Lower leg skin (tissue), 4 donors: Measurements from ENCODE around the gene DCLK2. TPM values are rescaled to one million over a fixed set of nuclear protein-coding genes. Genes with fewer than 3 reads are reported as not detected.
A peak's percentile ranks its signal among the peaks of the same experiment; 100 is the strongest.

Experiments
- DNase-seq, 2 donors: peaks; one replicate each; pipeline ENCODE4 v3.0.0-alpha.2; 2019; ENCODE audit warnings: low spot score in 2 of 2
- H3K4me3 ChIP-seq: fragments of 200-600 bp; sonication (generic); 2 replicates; pipeline ENCODE4 v1.5.1; 2017; ENCODE audit warnings: mild to moderate bottlenecking, low read depth; ENCODE audit not compliant: poor library complexity, severe bottlenecking
- CTCF ChIP-seq, 3 donors: fragments of 450-650 bp; IDR thresholded peaks; one replicate each; pipeline ENCODE4 v1.5.1; 2016; ENCODE audit warnings: antibody characterized with exemption in 3 of 3, mild to moderate bottlenecking in 3 of 3, moderate library complexity in 2 of 3
- POLR2A ChIP-seq, 2 donors: fragments of 450-650 bp; IDR thresholded peaks; one replicate each; pipeline ENCODE4 v1.6.1; 2016 to 2017; ENCODE audit warnings: antibody characterized with exemption in 2 of 2, mild to moderate bottlenecking in 1 of 2, moderate library complexity in 1 of 2
- WGBS, 2 donors: methylation state at CpG; one replicate each; pipeline ENCODE4 v1.1.5; 2018; 5-methylcytosine and 5-hydroxymethylcytosine counted together
- intact Hi-C: fragments of 100-400 bp; cut with DNase I; formaldehyde crosslinking; loops from one replicate; pipeline ENCODE4 v1.15.0; 2023; ENCODE audit warnings: low total_unique reads
- total RNA-seq, 4 donors: library from RNA; depleted of rRNA; stranded (reverse); fragments of >200 nt; gene quantifications; one replicate each; pipeline ENCODE4 v1.1.0, GENCODE V29; 2016

DCLK2 gene
- total RNA-seq, 4 donors from 2014 or later = 0.59 to 2.3 (median 1.5) TPM

GRCh38 chr4:150119492-150119891, 41.2 kb downstream of the DCLK2 start:
- 89 to 91% methylated on average over 1 of the region's 1 CpG for WGBS, 2 donors
- DNase-seq = no peak
- TF ChIP-seq POLR2A (IDR thresholded peaks at IDR 0.05) (no peak), CTCF (IDR thresholded peaks at IDR 0.05) (no peak)
- no peak overlapping the region for H3K4me3 ChIP-seq
- intact Hi-C loops = no loop called here

GRCh38 chr4:150123087-150123486, 44.8 kb downstream of the DCLK2 start:
- TF ChIP-seq CTCF (IDR thresholded peaks at IDR 0.05) (no peak), POLR2A (IDR thresholded peaks at IDR 0.05) (no peak)
- intact Hi-C loops = no loop called here
- H3K4me3 ChIP-seq = no peak overlapping the region
- 98% methylated on average over 2 of the region's 2 CpGs for WGBS, 2 donors
- no peak for DNase-seq

GRCh38 chr4:150123796-150124677, 45.8 kb downstream of the DCLK2 start:
- no peak overlapping the region for H3K4me3 ChIP-seq
- intact Hi-C loops = no loop called here
- WGBS, 2 donors = 74 to 79% methylated on average over 10 of the region's 10 CpGs
- TF ChIP-seq POLR2A (IDR thresholded peaks at IDR 0.05) (no peak), CTCF (IDR thresholded peaks at IDR 0.05) (no peak)
- no peak for DNase-seq

- TF ChIP-seq POLR2A (IDR thresholded peaks at IDR 0.05) = no peak
- no peak for TF ChIP-seq CTCF (IDR thresholded peaks at IDR 0.05)
- DNase-seq = peak in 1 of 2 donors; percentile 28
- H3K4me3 ChIP-seq = no peak overlapping the region
- intact Hi-C loops = no loop called here
- 68 to 70% methylated on average over 3 of the region's 3 CpGs for WGBS, 2 donors
These were observed 48.1 kb downstream of the DCLK2 start for GRCh38 chr4:150126201-150126863.

- no peak for DNase-seq
- WGBS, 2 donors = 28 to 29% methylated on average over 1 of the region's 1 CpG
- intact Hi-C loops = no loop called here
These were observed 48.6 kb downstream of the DCLK2 start for GRCh38 chr4:150126864-150127203.

More at GRCh38 chr4:150126864-150127203, 48.6 kb downstream of the DCLK2 start:
- no peak overlapping the region for H3K4me3 ChIP-seq
- TF ChIP-seq POLR2A (IDR thresholded peaks at IDR 0.05) (no peak), CTCF (IDR thresholded peaks at IDR 0.05) (no peak)
